PFSK-1 (cell line): ENCODE data around the gene SMARCD3.

Experiments
- FOXP2 ChIP-seq: optimal IDR thresholded peaks from 2 replicates; pipeline ENCODE3; 2011; ENCODE audit warnings: borderline replicate concordance, control low read depth, inconsistent platforms; ENCODE audit not compliant: insufficient read depth; ENCODE audit errors: extremely low read length, extremely low read depth
- POLR2AphosphoS5 ChIP-seq: IDR thresholded peaks from 2 replicates; pipeline ENCODE4 v1.6.1; 2012; ENCODE audit warnings: low read depth, mild to moderate bottlenecking, control low read depth, low read length, moderate library complexity
- REST ChIP-seq, 2 experiments: IDR thresholded peaks; 2 replicates each; pipeline versions ENCODE4 v1.6.1 to v1.8.0; 2011 to 2012; ENCODE audit warnings: low read depth in 2 of 2, low read length in 2 of 2, control low read depth in 1 of 2, inconsistent platforms in 1 of 2, mild to moderate bottlenecking in 1 of 2, moderate library complexity in 1 of 2; ENCODE audit not compliant: insufficient read depth in 1 of 2
- SIN3A ChIP-seq: IDR thresholded peaks from 2 replicates; pipeline ENCODE4 v1.6.1; 2012; ENCODE audit warnings: mild to moderate bottlenecking, low read length, moderate library complexity, borderline replicate concordance; ENCODE audit not compliant: insufficient read depth
- TAF1 ChIP-seq: IDR thresholded peaks from 2 replicates; pipeline ENCODE4 v1.6.1; 2012; ENCODE audit warnings: low read length, control low read depth, borderline replicate concordance; ENCODE audit not compliant: insufficient read depth

Gene SMARCD3

GRCh38 chr7:151226560-151226874, 22.0 kb downstream of the SMARCD3 start:
- TF ChIP-seq POLR2AphosphoS5 (no peak), REST (IDR thresholded peaks at IDR 0.05; ENCODE audit: insufficient read depth in 1 of 2, low read depth in 2 of 2, low read length in 2 of 2) (no peak), SIN3A (no peak), FOXP2 (no peak)

- TF ChIP-seq REST (IDR thresholded peaks at IDR 0.05; ENCODE audit: insufficient read depth in 1 of 2, low read depth in 2 of 2, low read length in 2 of 2) = no peak
- TF ChIP-seq POLR2AphosphoS5 = no peak
- TF ChIP-seq FOXP2 = no peak
- TF ChIP-seq SIN3A = no peak
- TF ChIP-seq TAF1 = no peak
Observed at GRCh38 chr7:151225948-151226510, 22.5 kb downstream of the SMARCD3 start.

GRCh38 chr7:151223728-151224127, 24.8 kb downstream of the SMARCD3 start:
- TF ChIP-seq POLR2AphosphoS5 = no peak
- no peak for TF ChIP-seq TAF1
- TF ChIP-seq REST (IDR thresholded peaks at IDR 0.05; ENCODE audit: insufficient read depth in 1 of 2, low read depth in 2 of 2, low read length in 2 of 2) = no peak
- no peak for TF ChIP-seq FOXP2
- TF ChIP-seq SIN3A = no peak

GRCh38 chr7:151218170-151218569, 30.3 kb downstream of the SMARCD3 start:
- TF ChIP-seq SIN3A = no peak
- TF ChIP-seq POLR2AphosphoS5 = no peak
- no peak for TF ChIP-seq FOXP2
- TF ChIP-seq TAF1 = no peak
- TF ChIP-seq REST (IDR thresholded peaks at IDR 0.05; ENCODE audit: insufficient read depth in 1 of 2, low read depth in 2 of 2, low read length in 2 of 2) = no peak

- TF ChIP-seq TAF1 (no peak), REST (IDR thresholded peaks at IDR 0.05; ENCODE audit: insufficient read depth in 1 of 2, low read depth in 2 of 2, low read length in 2 of 2) (no peak), FOXP2 (no peak), POLR2AphosphoS5 (no peak), SIN3A (no peak)
Observed at GRCh38 chr7:151215396-151215795, 33.1 kb downstream of the SMARCD3 start.
